ES-I3 (cell line): ENCODE data around the gene ISG20.
"Not testable (repeated sequence)": the region's sequence is repeated elsewhere in the genome, so short reads cannot be mapped to it uniquely, and the experiment has no call there.

Experiments used
- H3K36me3 ChIP-seq: 2 replicates; pipeline ENCODE4 v1.6.1; 2013; ENCODE audit warnings: mild to moderate bottlenecking, low read length, control low read depth, moderate library complexity; ENCODE audit not compliant: insufficient read depth
- H3K4me1 ChIP-seq: 2 replicates; pipeline ENCODE4 v1.6.1; 2013; ENCODE audit warnings: mild to moderate bottlenecking, control low read depth, low read length; ENCODE audit not compliant: insufficient read depth
- H3K9ac ChIP-seq: 2 replicates; pipeline ENCODE4 v1.6.1; 2013; ENCODE audit warnings: low read depth, mild to moderate bottlenecking, low read length, moderate library complexity
- H3K9me3 ChIP-seq: 2 replicates; pipeline ENCODE4 v1.6.1; 2013; ENCODE audit warnings: mild to moderate bottlenecking, low read length, moderate library complexity; ENCODE audit not compliant: control insufficient read depth, insufficient read depth

ISG20 gene

DNA sequence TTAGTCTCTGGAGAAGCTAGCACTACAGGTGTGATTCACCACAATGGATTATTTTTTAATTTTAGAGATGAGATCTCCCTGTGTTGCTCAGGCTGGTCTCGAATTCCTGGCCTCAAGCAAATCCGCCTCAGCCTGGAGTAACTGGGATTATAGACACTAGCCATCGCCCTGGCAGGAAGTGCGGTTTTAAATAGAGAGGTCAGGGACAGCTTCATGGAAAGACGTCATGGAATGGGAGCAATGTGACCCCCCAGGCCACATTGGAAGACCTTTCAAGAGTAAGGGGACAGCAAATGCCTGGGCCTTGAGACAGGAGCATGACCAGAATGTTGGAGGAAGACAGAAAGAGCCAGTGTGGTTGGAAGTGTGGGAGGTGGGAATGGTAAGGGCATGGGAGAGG is 2.2 kb upstream of the ISG20 start:
- no peaks in the 10 kb centered on the region for H3K9me3 ChIP-seq
- H3K4me1 ChIP-seq: peaks cover 45% of the 10 kb centered on the region
- no peaks in the 10 kb centered on the region for H3K36me3 ChIP-seq
- H3K9ac ChIP-seq: no peak overlapping the region

DNA sequence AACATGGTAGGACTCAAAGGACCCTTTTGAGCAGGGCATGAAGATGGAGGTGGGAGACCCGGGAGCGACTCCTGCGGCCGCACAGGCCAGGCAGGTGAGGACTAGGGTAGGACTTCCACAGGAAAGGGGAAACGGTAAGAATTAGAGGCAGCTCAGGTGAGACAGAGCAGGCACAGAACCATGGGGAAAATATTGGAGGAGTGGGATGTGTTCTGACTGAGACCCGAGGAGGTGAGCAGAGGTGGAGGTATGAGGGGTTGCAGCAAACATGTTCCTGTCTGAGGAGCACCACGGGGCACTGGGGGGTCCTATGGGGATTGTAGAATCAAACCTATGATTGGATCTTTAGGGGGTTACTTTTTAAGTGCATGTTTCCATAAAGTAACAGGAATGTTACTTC is 1.4 kb upstream of the ISG20 start:
- no peaks in the 10 kb centered on the region for H3K9me3 ChIP-seq
- peaks cover 45% of the 10 kb centered on the region for H3K4me1 ChIP-seq
- no peak overlapping the region; the same call in 1 of the 2 replicates for H3K9ac ChIP-seq
- H3K36me3 ChIP-seq: no peaks in the 10 kb centered on the region

DNA sequence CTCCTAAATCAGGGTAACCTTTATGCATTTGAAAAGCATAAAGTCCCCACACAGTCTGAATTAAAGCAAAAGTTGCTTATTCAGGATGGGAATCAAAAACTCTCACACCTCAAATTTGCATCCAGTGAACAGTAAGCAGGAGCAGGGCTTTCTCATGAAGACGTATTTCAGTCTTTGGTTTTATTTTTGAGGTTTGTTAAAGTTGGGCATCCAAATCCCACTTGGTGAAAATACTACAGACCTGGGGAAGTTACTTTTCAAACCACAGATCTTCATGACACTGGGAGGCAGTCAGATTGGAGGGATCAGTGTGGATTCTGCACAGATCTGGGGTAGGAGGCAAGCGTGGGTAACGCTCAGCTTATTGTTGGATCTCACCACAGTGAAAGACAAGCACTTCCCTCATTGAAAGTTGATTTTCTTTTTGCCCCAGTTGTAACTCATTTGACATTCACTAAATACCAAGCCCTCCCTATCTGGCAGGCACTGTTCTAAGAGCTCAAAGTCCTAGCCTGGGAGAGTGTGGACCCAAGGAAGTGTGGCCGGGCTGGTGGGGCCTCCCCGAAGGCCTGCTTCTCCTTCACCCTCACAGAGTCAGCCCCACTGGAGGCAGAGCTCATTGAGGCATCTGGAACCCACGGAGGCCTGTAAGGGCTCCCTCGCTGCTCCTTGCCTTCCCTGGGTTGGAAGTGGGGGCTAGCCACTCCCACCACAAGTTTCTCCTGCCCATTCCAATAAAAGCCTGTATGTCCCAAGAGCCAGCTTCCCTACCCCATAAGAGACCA is 783 bp upstream of the ISG20 start:
- Histone ChIP-seq H3K4me1 (peaks cover 45% of the 10 kb centered on the region), H3K36me3 (no peaks in the 10 kb centered on the region), H3K9me3 (no peaks in the 10 kb centered on the region), H3K9ac (peak overlapping the region; percentile 36)

DNA sequence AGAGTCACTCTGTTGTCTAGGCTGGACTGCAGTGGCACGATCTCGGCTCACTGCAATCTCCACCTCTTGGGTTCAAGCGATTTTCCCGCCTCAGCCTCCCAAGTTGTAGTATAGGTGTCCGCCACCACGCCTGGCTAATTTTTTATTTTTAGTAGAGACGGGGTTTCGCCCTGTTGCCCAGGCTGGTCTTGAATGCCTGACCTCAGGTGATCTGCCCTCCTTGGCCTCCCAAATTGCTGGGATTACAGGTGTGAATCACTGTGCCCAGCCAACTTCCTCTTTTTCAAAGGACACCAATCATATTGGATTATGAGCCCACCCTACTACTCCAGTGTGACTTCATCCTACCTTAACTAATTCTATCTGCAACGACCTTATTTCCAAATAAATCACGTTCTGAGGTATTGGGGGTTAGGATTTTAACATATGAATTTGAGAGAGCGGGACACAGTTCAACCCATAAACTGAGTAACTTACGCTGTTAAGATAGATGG is 3.2 kb downstream of the ISG20 start:
- Histone ChIP-seq H3K9me3 (no peaks in the 10 kb centered on the region), H3K4me1 (peaks cover 25% of the 10 kb centered on the region), H3K9ac (no peak overlapping the region), H3K36me3 (no peaks in the 10 kb centered on the region; the same call in 1 of the 2 replicates)

DNA sequence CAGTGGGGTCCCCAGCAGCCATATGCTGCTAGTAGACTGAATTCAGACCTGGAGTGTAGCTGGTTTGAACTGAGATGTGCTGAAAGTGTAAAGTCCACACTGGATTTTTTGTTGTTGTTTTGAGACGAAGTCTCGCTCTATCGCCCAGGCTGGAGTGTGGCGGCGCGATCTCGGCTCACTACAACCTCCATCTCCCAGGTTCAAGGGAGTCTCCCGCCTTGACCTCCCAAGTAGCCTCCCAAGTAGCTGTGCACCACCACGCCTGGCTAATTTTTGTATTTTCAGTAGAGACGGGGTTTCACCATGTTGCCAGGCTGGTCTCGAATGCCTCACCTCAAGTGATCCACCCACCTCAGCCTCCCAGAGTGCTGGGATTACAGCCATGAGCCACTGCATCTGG is 3.7 kb downstream of the ISG20 start:
- H3K9me3 ChIP-seq, H3K36me3 ChIP-seq, H3K9ac ChIP-seq: not testable (repeated sequence)
- H3K4me1 ChIP-seq: peaks cover 20% of the 10 kb centered on the region

DNA sequence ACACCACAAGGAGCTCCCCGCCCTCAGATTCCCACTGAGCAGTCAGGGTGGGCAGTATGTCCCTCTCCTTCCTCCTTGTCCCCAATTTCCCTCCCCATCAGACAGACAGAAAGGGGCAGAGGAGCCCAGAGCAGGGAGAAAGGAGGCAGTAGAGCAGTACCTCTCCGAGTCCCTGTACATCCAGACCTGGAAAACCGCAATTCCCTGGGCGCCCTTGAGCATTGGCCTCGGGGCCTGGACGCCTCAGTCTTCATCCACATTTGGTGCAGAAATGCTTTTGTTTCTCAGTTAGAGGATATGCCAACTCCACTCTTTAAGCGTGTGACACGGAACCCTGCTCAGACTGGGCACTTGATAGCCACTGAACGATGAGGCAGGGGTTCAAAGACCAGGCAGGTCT is 5.9 kb downstream of the ISG20 start:
- Histone ChIP-seq H3K4me1 (peaks cover 7% of the 10 kb centered on the region; the same call in 1 of the 2 replicates), H3K9me3 (no peaks in the 10 kb centered on the region), H3K9ac (no peak overlapping the region), H3K36me3 (no peaks in the 10 kb centered on the region; the same call in 1 of the 2 replicates)

DNA sequence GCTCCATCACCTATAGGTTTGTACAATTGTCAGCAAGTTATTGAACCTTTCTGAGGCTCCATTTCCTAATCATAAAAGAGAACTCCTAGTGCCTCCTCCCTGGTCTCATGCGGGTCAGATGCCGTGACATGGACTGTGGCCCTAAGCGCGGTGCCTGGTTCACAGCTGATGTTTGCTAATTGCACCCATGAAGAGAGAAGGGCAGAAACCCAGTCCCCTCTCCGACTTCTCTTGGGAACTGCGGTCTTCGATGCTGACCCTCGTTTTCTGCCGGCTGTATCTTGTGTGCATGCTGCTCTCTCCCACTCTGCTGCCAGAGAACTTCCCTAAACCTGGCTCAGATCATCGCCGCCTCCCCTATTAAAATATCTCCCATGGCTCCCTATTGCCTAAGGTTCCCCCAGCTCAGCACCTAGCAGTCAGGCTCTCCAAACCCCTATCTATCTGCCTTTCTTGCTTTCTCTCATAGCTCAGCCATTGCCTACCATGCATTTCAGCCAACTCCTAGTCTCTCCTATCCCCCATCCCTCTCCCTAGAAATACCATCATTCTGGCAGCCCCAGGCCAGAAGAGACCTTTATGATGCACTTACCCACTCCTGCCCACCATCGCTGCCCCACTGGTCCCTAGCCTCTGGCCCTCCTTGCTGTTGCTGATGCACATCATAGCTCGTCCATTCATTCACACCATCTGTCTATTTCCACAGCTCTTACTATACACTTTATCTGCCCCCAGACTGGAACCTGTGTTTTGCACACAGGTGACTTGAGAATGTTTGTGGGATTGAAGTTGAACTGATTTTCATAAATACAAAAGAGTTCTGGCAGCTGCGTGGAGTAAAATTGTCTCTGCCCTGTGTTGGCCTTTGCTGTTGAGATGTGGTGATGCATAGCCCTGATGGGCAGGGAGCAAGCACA is 6.6 kb downstream of the ISG20 start:
- peaks cover 5% of the 10 kb centered on the region; the same call in 1 of the 2 replicates for H3K4me1 ChIP-seq
- H3K9ac ChIP-seq: no peak overlapping the region

DNA sequence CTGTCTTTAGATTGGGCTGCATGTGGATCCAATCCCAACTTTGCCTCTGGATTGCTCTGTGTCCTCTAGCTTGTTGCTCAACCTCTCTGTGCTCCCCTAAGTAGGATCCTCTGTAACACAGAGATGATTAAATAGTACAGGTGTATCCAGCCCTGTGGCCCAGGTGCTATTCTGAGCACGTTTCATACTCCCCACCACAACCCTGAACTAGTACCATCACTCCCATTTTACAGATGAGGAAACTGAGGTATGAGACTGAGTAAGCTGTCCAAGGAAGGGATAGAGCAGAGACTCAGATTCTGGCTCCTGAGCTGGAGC is 7.2 kb downstream of the ISG20 start:
- Histone ChIP-seq H3K4me1 (peaks cover 7% of the 10 kb centered on the region; the same call in 1 of the 2 replicates), H3K36me3 (no peaks in the 10 kb centered on the region; the same call in 1 of the 2 replicates), H3K9me3 (no peaks in the 10 kb centered on the region), H3K9ac (no peak overlapping the region)

More for the DNA sequence above, 6.6 kb downstream of the ISG20 start:
- no peaks in the 10 kb centered on the region; the same call in 1 of the 2 replicates for H3K36me3 ChIP-seq
- no peaks in the 10 kb centered on the region for H3K9me3 ChIP-seq

DNA sequence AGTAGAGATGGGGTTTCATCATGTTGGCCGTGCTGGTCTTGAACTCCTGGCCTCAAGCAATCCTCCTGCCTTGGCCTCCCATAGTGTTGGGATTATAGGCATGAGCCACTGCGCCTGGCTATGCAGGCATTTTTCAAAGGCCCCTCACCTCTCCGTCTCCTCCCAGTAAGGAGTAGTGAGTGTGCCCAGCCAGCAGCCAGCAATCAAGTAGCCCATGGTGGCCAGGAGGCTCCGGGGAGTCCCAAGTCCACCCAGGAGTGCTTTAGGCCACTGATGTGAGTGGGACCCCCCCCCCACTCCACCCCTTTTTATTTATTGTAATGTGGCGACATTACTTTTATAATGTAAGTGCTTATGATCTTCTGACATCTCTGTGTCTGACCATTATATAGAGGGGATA is 8.1 kb downstream of the ISG20 start:
- no peaks in the 10 kb centered on the region; the same call in 1 of the 2 replicates for H3K36me3 ChIP-seq
- no peaks in the 10 kb centered on the region for H3K9me3 ChIP-seq
- H3K9ac ChIP-seq: no peak overlapping the region
- peaks cover 14% of the 10 kb centered on the region; the same call in 1 of the 2 replicates for H3K4me1 ChIP-seq

DNA sequence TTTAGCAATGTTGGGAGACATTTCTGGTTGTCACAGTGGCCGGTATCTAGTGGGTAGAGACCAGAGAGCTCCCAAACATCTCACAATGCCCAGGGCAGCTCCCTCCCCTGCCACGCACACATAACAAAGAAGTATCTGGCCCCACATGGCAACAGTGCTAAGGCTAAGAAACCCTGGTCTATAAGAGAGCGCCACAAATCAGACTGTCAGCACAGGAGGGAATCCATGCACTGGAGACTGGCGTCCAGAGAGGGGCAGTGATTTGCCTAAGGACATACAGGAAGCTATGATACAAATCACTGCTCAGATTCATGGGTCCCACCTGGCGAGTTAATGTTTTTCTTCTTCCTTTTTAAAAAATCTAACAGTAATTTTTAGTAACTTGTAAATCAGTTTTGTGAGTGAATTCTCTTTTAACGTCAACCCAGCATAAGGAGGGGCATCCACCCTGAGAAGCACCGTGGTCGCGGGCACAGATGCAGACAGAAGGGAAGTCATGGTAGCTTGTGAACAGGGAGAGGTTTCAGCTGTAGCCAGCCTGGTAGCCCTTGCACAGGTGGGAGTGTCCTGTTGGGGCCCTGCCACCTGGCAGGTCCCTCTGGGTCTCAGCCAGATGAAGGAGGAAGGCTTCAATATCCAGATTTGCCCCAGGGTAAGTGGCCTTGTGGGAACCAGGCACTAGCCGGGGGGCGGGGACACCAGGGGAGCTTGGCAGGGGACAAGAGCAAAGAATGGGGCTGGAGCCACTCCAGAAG is 8.7 kb downstream of the ISG20 start:
- peaks cover 15% of the 10 kb centered on the region; the same call in 1 of the 2 replicates for H3K4me1 ChIP-seq
- H3K9me3 ChIP-seq: no peaks in the 10 kb centered on the region
- no peaks in the 10 kb centered on the region; the same call in 1 of the 2 replicates for H3K36me3 ChIP-seq
- no peak overlapping the region for H3K9ac ChIP-seq

DNA sequence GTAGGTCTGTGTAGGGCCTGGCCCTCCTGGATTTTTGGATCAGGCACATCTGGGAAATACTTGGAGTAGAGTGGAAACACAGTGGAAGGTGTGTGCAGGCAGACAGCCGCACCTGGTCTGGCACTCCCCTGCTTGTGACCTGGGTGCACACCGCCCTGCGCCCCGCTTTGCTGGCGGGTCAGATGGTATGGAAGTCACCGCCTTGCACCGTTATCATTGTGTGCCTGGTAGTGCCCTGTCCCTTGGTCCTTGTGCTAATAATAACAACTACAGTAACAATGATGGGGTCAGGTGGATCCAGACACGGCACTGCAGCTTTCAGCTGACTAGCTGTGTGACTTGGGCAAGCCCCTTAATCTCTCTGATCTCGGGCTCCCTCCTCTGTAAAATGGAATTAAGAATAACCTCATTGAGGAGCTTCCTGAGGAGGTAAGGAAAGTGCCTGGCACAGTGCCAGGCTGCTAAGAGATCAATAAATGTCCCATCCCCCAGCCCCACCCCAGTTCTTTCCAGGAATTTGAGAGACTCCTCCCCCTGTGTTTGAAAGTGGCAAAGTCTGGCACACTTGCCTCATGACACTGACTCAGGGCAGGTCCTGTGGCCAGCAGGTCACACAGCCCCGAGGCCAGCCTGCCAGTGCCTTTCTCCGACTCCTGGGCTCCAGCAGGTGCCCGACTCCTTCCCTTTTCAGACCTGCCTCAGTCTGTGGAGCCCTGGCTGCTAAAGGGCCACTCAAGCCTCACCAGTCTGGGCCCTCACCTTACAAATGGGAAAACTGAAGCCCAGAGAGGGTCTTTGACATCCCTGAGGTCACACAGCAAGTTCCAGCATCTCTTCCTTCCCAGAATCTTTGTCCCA is 9.8 kb downstream of the ISG20 start:
- H3K4me1 ChIP-seq: peaks cover 20% of the 10 kb centered on the region; the same call in 1 of the 2 replicates

DNA sequence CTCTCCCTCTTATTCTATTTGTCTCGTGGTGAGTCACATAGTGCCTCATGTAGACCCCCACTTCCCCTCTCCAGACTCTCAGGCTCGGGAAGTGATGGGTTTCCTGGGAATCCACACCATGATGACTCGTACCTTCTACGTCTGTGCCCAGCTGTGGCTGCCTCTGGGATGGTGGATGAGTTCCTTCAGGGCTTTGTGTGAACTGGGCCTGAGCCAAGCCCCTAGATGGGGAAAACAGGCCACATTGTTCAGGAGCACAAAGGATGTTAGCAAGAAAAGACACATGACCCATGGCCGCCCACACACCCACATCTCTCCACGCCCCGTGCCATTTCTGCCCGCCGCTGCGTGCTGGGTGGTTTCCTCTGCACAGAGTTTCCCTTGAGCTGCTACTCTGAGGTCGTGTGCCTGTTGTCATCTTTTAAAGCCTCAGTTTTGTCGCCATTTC is 10.5 kb downstream of the ISG20 start:
- Histone ChIP-seq H3K4me1 (peaks cover 20% of the 10 kb centered on the region; the same call in 1 of the 2 replicates), H3K9ac (no peak overlapping the region), H3K36me3 (no peaks in the 10 kb centered on the region; the same call in 1 of the 2 replicates), H3K9me3 (no peaks in the 10 kb centered on the region)

More for the DNA sequence above, 9.8 kb downstream of the ISG20 start:
- H3K9ac ChIP-seq: no peak overlapping the region
- no peaks in the 10 kb centered on the region for H3K9me3 ChIP-seq
- no peaks in the 10 kb centered on the region; the same call in 1 of the 2 replicates for H3K36me3 ChIP-seq
